Neural progenitor cell (in vitro differentiated cells): ENCODE data around the gene ADCY9.

ENCODE experiments used
- CTCF ChIP-seq: fragments of 200-600 bp; sonication (generic); IDR thresholded peaks from 2 replicates; pipeline ENCODE4 v1.5.1; 2017; ENCODE audit warnings: antibody characterized with exemption, mild to moderate bottlenecking
- EZH2phosphoT487 ChIP-seq: fragments of 200-600 bp; sonication (generic); IDR thresholded peaks from 2 replicates; pipeline ENCODE4 v1.6.1; 2017; ENCODE audit warnings: antibody characterized with exemption

GRCh38 chr16:4055748-4056147 is 60.5 kb downstream of the ADCY9 start:
- TF ChIP-seq CTCF (no peak), EZH2phosphoT487 (no peak)
